IMR-90 (cell line): Measurements from ENCODE around the gene CYS1. TPM values are rescaled to one million over a fixed set of nuclear protein-coding genes. Genes with fewer than 3 reads are reported as not detected.

Source experiments
- ATAC-seq: fragments of 200-7000 bp; cut with Tn5 transposase; 2 replicates; pipeline ENCODE4 v1.9.1; 2020; ENCODE audit warnings: low read depth, mild to moderate bottlenecking, moderate library complexity
- BruUV-seq: library from RNA; stranded (reverse); fragments of 400-500 nt; replicated peaks from 2 replicates; lab custom pipeline; 2021; lab: Mats Ljungman, UMichigan
- CTCF ChIA-PET: fragments of 300-600 bp; formaldehyde crosslinking; extraction: SDS; loops from one replicate; lab custom pipeline; 2021; ENCODE audit warnings: antibody characterized with exemption; lab: Yijun Ruan, JAX
- POLR2A ChIA-PET: fragments of 300-600 bp; sonication (Branson Sonifier 250); formaldehyde crosslinking; loops from one replicate; lab custom pipeline; 2022; ENCODE audit warnings: antibody characterized with exemption; ENCODE audit not compliant: unreplicated experiment; lab: Charles Lee
- DNase-seq: peaks from one replicate; pipeline ENCODE4 v3.0.0; 2013
- H2AFZ ChIP-seq: replicated peaks from 2 replicates; pipeline ENCODE3; 2013; ENCODE audit warnings: low read length, mild to moderate bottlenecking; ENCODE audit not compliant: poor library complexity
- H2AK5ac ChIP-seq: 2 replicates; pipeline ENCODE4 v1.6.1; 2013; ENCODE audit warnings: low read depth, low read length, inconsistent platforms
- H2AK9ac ChIP-seq: replicated peaks from 2 replicates; pipeline ENCODE3; 2013; ENCODE audit warnings: mild to moderate bottlenecking, low read depth, low read length, moderate library complexity; ENCODE audit not compliant: poor library complexity
- H2BK120ac ChIP-seq: 2 replicates; pipeline ENCODE4 v1.6.1; 2013; ENCODE audit warnings: low read depth, low read length, inconsistent platforms
- H2BK15ac ChIP-seq: 3 replicates; pipeline ENCODE4 v1.6.1; 2013; ENCODE audit warnings: low read depth, low read length, inconsistent platforms
- H2BK20ac ChIP-seq: 2 replicates; pipeline ENCODE4 v1.6.1; 2013; ENCODE audit warnings: low read depth, mild to moderate bottlenecking, inconsistent platforms, low read length, moderate library complexity
- H2BK5ac ChIP-seq: 2 replicates; pipeline ENCODE4 v1.6.1; 2013; ENCODE audit warnings: mild to moderate bottlenecking, low read depth, low read length, inconsistent platforms; ENCODE audit not compliant: poor library complexity, severe bottlenecking
- H3K14ac ChIP-seq: replicated peaks from 2 replicates; pipeline ENCODE4 v1.6.1; 2013; ENCODE audit warnings: low read depth, low read length, inconsistent platforms
- H3K18ac ChIP-seq: 2 replicates; pipeline ENCODE4 v1.6.1; 2013; ENCODE audit warnings: low read depth, low read length, control low read depth
- H3K23ac ChIP-seq: 2 replicates; pipeline ENCODE4 v1.6.1; 2013; ENCODE audit warnings: low read depth, low read length, inconsistent platforms
- H3K27ac ChIP-seq: 2 replicates; pipeline ENCODE4 v1.5.1; 2013; ENCODE audit warnings: mild to moderate bottlenecking, control low read depth, low read length; ENCODE audit not compliant: insufficient read depth
- H3K27me3 ChIP-seq: 2 replicates; pipeline ENCODE4 v1.6.1; 2013; ENCODE audit warnings: low read length; ENCODE audit not compliant: control insufficient read depth, insufficient read depth
- H3K36me3 ChIP-seq: 2 replicates; pipeline ENCODE4 v1.6.1; 2013; ENCODE audit warnings: low read length, mixed read lengths; ENCODE audit not compliant: control insufficient read depth, insufficient read depth
- H3K4ac ChIP-seq: 2 replicates; pipeline ENCODE4 v1.6.1; 2013; ENCODE audit warnings: low read depth, low read length, inconsistent platforms
- H3K4me1 ChIP-seq: 2 replicates; pipeline ENCODE4 v1.6.1; 2013; ENCODE audit warnings: low read length, mixed read lengths; ENCODE audit not compliant: control insufficient read depth, insufficient read depth
- H3K4me2 ChIP-seq: 2 replicates; pipeline ENCODE4 v1.6.1; 2013; ENCODE audit warnings: low read depth, mild to moderate bottlenecking, control low read depth, low read length, moderate library complexity
- H3K4me3 ChIP-seq: 2 replicates; pipeline ENCODE4 v1.5.1; 2013; ENCODE audit warnings: low read depth, mild to moderate bottlenecking, control low read depth, low read length, moderate library complexity; ENCODE audit not compliant: insufficient read depth
- H3K56ac ChIP-seq: 2 replicates; pipeline ENCODE4 v1.6.1; 2013; ENCODE audit warnings: low read length, inconsistent platforms; ENCODE audit not compliant: insufficient read depth; ENCODE audit errors: extremely low read depth
- H3K79me1 ChIP-seq, 2 experiments: 2 replicates each; pipeline ENCODE4 v1.6.1; 2013; ENCODE audit warnings: low read length in 2 of 2, inconsistent platforms in 1 of 2, low read depth in 1 of 2
- H3K9ac ChIP-seq: 2 replicates; pipeline ENCODE4 v1.6.1; 2013; ENCODE audit warnings: low read depth, low read length, control low read depth
- H3K9me1 ChIP-seq: 2 replicates; pipeline ENCODE4 v1.6.1; 2013; ENCODE audit warnings: low read length, inconsistent platforms; ENCODE audit not compliant: insufficient read depth
- H3K9me3 ChIP-seq: 2 replicates; pipeline ENCODE4 v1.6.1; 2013; ENCODE audit warnings: low read length; ENCODE audit not compliant: control insufficient read depth, insufficient read depth
- H4K20me1 ChIP-seq: 2 replicates; pipeline ENCODE4 v1.6.1; 2013; ENCODE audit warnings: low read length, inconsistent platforms; ENCODE audit not compliant: insufficient read depth
- H4K5ac ChIP-seq: 2 replicates; pipeline ENCODE4 v1.6.1; 2013; ENCODE audit warnings: mild to moderate bottlenecking, low read depth, low read length, control low read depth
- H4K8ac ChIP-seq, 2 experiments: 2 replicates each; pipeline ENCODE4 v1.6.1; 2013; ENCODE audit warnings: low read depth in 2 of 2, low read length in 2 of 2, control low read depth in 1 of 2, inconsistent platforms in 1 of 2
- H4K91ac ChIP-seq: 2 replicates; pipeline ENCODE4 v1.6.1; 2013; ENCODE audit warnings: low read depth, low read length, inconsistent platforms; ENCODE audit not compliant: insufficient read depth
- BHLHE40 ChIP-seq: fragments of 150-350 bp; IDR thresholded peaks from 2 replicates; pipeline ENCODE4 v1.6.1; 2016; ENCODE audit warnings: mild to moderate bottlenecking, low read depth, low read length
- CEBPB ChIP-seq: IDR thresholded peaks from 2 replicates; pipeline ENCODE4 v1.6.1; 2012; ENCODE audit warnings: low read depth, low read length, improper control_type of control experiment
- CHD1 ChIP-seq: IDR thresholded peaks from 2 replicates; pipeline ENCODE4 v1.6.1; 2012; ENCODE audit warnings: low read depth, low read length, improper control_type of control experiment
- CTCF ChIP-seq: conservative IDR thresholded peaks from 2 replicates; pipeline ENCODE4 v1.5.1; 2012; ENCODE audit warnings: mild to moderate bottlenecking, low read depth, low read length, improper control_type of control experiment
- ELK1 ChIP-seq: fragments of 150-350 bp; IDR thresholded peaks from 2 replicates; pipeline ENCODE4 v1.6.1; 2016; ENCODE audit warnings: low read depth, mild to moderate bottlenecking, low read length, moderate library complexity, borderline replicate concordance
- FOS ChIP-seq: fragments of 150-350 bp; IDR thresholded peaks from 2 replicates; pipeline ENCODE4 v1.6.1; 2016; ENCODE audit warnings: low read depth, low read length
- MAFK ChIP-seq: IDR thresholded peaks from 2 replicates; pipeline ENCODE4 v1.6.1; 2012; ENCODE audit warnings: low read depth, low read length, improper control_type of control experiment
- MAZ ChIP-seq: IDR thresholded peaks from 2 replicates; pipeline ENCODE4 v1.6.1; 2012; ENCODE audit warnings: low read depth, mild to moderate bottlenecking, low read length, improper control_type of control experiment, moderate library complexity, borderline replicate concordance
- MXI1 ChIP-seq: IDR thresholded peaks from 2 replicates; pipeline ENCODE4 v1.6.1; 2012; ENCODE audit warnings: low read depth, mild to moderate bottlenecking, low read length, moderate library complexity, borderline replicate concordance
- NFE2L2 ChIP-seq: fragments of 150-350 bp; IDR thresholded peaks from 2 replicates; pipeline ENCODE4 v1.6.1; 2016; ENCODE audit warnings: low read depth, mild to moderate bottlenecking, low read length
- POLR2A ChIP-seq: IDR thresholded peaks from 2 replicates; pipeline ENCODE4 v1.6.1; 2012; ENCODE audit warnings: mild to moderate bottlenecking, low read depth, low read length
- RAD21 ChIP-seq: IDR thresholded peaks from 2 replicates; pipeline ENCODE4 v1.6.1; 2012; ENCODE audit warnings: low read length, improper control_type of control experiment
- RCOR1 ChIP-seq: IDR thresholded peaks from 2 replicates; pipeline ENCODE4 v1.6.1; 2012; ENCODE audit warnings: mild to moderate bottlenecking, low read length, improper control_type of control experiment; ENCODE audit not compliant: insufficient replicate concordance
- RFX5 ChIP-seq: IDR thresholded peaks from 2 replicates; pipeline ENCODE4 v1.8.0; 2012; ENCODE audit warnings: low read depth, mild to moderate bottlenecking, low read length, moderate library complexity
- SMC3 ChIP-seq: fragments of 150-350 bp; IDR thresholded peaks from 2 replicates; pipeline ENCODE4 v1.6.1; 2016; ENCODE audit warnings: low read depth, mild to moderate bottlenecking, antibody characterized with exemption, low read length, moderate library complexity
- USF2 ChIP-seq: fragments of 150-350 bp; IDR thresholded peaks from 2 replicates; pipeline ENCODE4 v1.6.1; 2017; ENCODE audit warnings: mild to moderate bottlenecking, antibody characterized with exemption, low read length, low read depth
- WGBS, 2 experiments: methylation state at CpG; one replicate each; pipeline versions ENCODE4 v1.1.5 to v1.1.7; 2013; ENCODE audit warnings: missing lambda C conversion rate in 2 of 2; ENCODE audit not compliant: insufficient read length in 1 of 2; ENCODE audit errors: extremely low coverage in 2 of 2; 5-methylcytosine and 5-hydroxymethylcytosine counted together
- dilution Hi-C: fragments of 300-500 bp; cut with HindIII; formaldehyde crosslinking; loops from one replicate; pipeline ENCODE4 v1.14.3; 2018; ENCODE audit warnings: low sequenced_read_pairs; ENCODE audit not compliant: unreplicated experiment
- in situ Hi-C: fragments of 300-500 bp; cut with MboI; formaldehyde crosslinking; loops from 3 replicates; pipeline ENCODE4 v1.14.3; 2019; ENCODE audit warnings: low sequenced_read_pairs, inconsistent platforms, mixed read lengths
- intact Hi-C: fragments of 100-400 bp; cut with micrococcal nuclease; formaldehyde crosslinking; loops from 2 replicates; pipeline ENCODE4 v1.10.0; 2022
- polyA plus RNA-seq, 3 experiments: library from polyadenylated mRNA; depleted of rRNA; stranded (reverse); fragments of >200 nt; gene quantifications; 2 replicates each; pipeline ENCODE4 v1.2.3, GENCODE V29; 2012; ENCODE audit warnings: low replicate concordance in 1 of 3
- total RNA-seq: library from RNA; depleted of rRNA; stranded (reverse); fragments of >200 nt; gene quantifications from 2 replicates; pipeline ENCODE4 v1.2.3, GENCODE V29; 2012

The CYS1 gene
- total and polyA plus RNA-seq, 2 of the 4 experiments (the other 2 are of a cell fraction): under 0.01 to 0.12 TPM

GRCh38 chr2:10087360-10087759, 7.1 kb upstream of the CYS1 start:
- Histone ChIP-seq H2BK15ac (no peak overlapping the region), H3K27me3 (peaks cover 73% of the 10 kb centered on the region), H3K79me1 (no peaks in the 10 kb centered on the region), H3K27ac (no peak overlapping the region), H3K9me3 (peaks cover 6% of the 10 kb centered on the region), H2AFZ (no peak overlapping the region), H3K36me3 (no peaks in the 10 kb centered on the region), H3K4me2 (no peak overlapping the region), H3K14ac (no peak overlapping the region), H4K5ac (no peak overlapping the region), H4K20me1 (no peaks in the 10 kb centered on the region), H2BK20ac (no peak overlapping the region), H3K4ac (no peak overlapping the region), H3K4me1 (no peaks in the 10 kb centered on the region), H3K23ac (no peak overlapping the region), H4K91ac (no peak overlapping the region), H2AK9ac (no peak overlapping the region), H3K9ac (no peak overlapping the region), H3K4me3 (no peak overlapping the region), H3K18ac (no peak overlapping the region), H3K9me1 (no peaks in the 10 kb centered on the region), H4K8ac (no peak overlapping the region), H2BK5ac (no peak overlapping the region), H3K56ac (no peak overlapping the region), H2BK120ac (no peak overlapping the region), H2AK5ac (no peak overlapping the region)
- DNase-seq: no peak
- intact Hi-C loops: no loop called here
- ChIA-PET POLR2A (no interaction called here), CTCF (interaction anchor here (0.9 kb wide), 1 partner anchor 10 kb away, joined by 4 read pairs; no protein-coding TSS in a partner anchor)
- no TSS peak for BruUV-seq
- 60% methylated on average over 1 of the region's 8 CpGs; no CpG with 5 or more reads in 1 of the 2 experiments for WGBS, 2 experiments
- dilution Hi-C loops: no loop called here
- in situ Hi-C loops: no loop called here
- TF ChIP-seq USF2 (no peak), MAZ (no peak), NFE2L2 (no peak), SMC3 (no peak), ELK1 (no peak), RFX5 (no peak), CTCF (no peak), CEBPB (no peak), MXI1 (no peak), MAFK (no peak), CHD1 (no peak), RAD21 (no peak), POLR2A (no peak), RCOR1 (no peak), FOS (no peak), BHLHE40 (no peak)
- no peak for ATAC-seq
